GM12865 (cell line): ENCODE results near the gene GMFB.
"Not testable (repeated sequence)": the region's sequence is repeated elsewhere in the genome, so short reads cannot be mapped to it uniquely, and the experiment has no call there.

ENCODE experiments used
- DNase-seq: peaks from one replicate; pipeline ENCODE4 v3.0.0; 2010; ENCODE audit warnings: low read depth
- H3K4me3 ChIP-seq: 2 replicates; pipeline ENCODE4 v1.5.1; 2011; ENCODE audit warnings: mild to moderate bottlenecking, low read depth, low read length, control low read depth
- CTCF ChIP-seq: IDR thresholded peaks from 2 replicates; pipeline ENCODE4 v1.5.1; 2011; ENCODE audit warnings: low read length, control low read depth, low read depth, inconsistent platforms; ENCODE audit not compliant: insufficient read depth; ENCODE audit errors: missing control alignments

GMFB gene

GRCh38 chr14:54471641-54472040 lies 17.1 kb downstream of the GMFB start:
- no peak for TF ChIP-seq CTCF
- H3K4me3 ChIP-seq: no peak overlapping the region
- DNase-seq: no peak

- TF ChIP-seq CTCF: no peak
- no peak overlapping the region for H3K4me3 ChIP-seq
- no peak for DNase-seq
Measured at GRCh38 chr14:54470701-54471100, 18.1 kb downstream of the GMFB start.

GRCh38 chr14:54467280-54467679 lies 21.5 kb downstream of the GMFB start:
- H3K4me3 ChIP-seq: no peak overlapping the region
- no peak for DNase-seq
- no peak for TF ChIP-seq CTCF

GRCh38 chr14:54465654-54466053 lies 23.1 kb downstream of the GMFB start:
- no peak overlapping the region for H3K4me3 ChIP-seq
- no peak for TF ChIP-seq CTCF
- DNase-seq: no peak

GRCh38 chr14:54462048-54462447 lies 26.7 kb downstream of the GMFB start:
- H3K4me3 ChIP-seq: no peak overlapping the region
- DNase-seq: no peak
- no peak for TF ChIP-seq CTCF

- no peak overlapping the region for H3K4me3 ChIP-seq
- no peak for TF ChIP-seq CTCF
- DNase-seq: no peak
Measured at GRCh38 chr14:54459106-54459505, 29.7 kb downstream of the GMFB start.

- DNase-seq, H3K4me3 ChIP-seq: not testable (repeated sequence)
Measured at GRCh38 chr14:54458536-54458935, 30.2 kb downstream of the GMFB start.

GRCh38 chr14:54457609-54457996 lies 31.2 kb downstream of the GMFB start:
- DNase-seq: no peak
- no peak for TF ChIP-seq CTCF
- no peak overlapping the region for H3K4me3 ChIP-seq

GRCh38 chr14:54456820-54457608 lies 31.8 kb downstream of the GMFB start:
- H3K4me3 ChIP-seq, DNase-seq: not testable (repeated sequence)
